AG04450 (cell line): Measurements from ENCODE around the gene CD55. TPM values are rescaled to one million over a fixed set of nuclear protein-coding genes. Genes with fewer than 3 reads are reported as not detected.

ENCODE experiments used
- CTCF ChIA-PET: fragments of 300-600, 350-600 bp; formaldehyde crosslinking; extraction: SDS; loops from one replicate; lab custom pipeline; 2022; ENCODE audit warnings: antibody characterized with exemption, inconsistent platforms; lab: Charles Lee
- POLR2A ChIA-PET: fragments of 350-600 bp; formaldehyde crosslinking; extraction: SDS; loops from one replicate; lab custom pipeline; 2021; ENCODE audit warnings: antibody characterized with exemption, inconsistent platforms; lab: Yijun Ruan, JAX
- DNase-seq: peaks from one replicate; pipeline ENCODE4 v3.0.0-alpha.2; 2011; ENCODE audit warnings: low read depth, low spot score
- H3K27ac ChIP-seq: one replicate; pipeline ENCODE4 v1.5.1; 2012; ENCODE audit warnings: low read depth, low read length, control low read depth
- H3K27me3 ChIP-seq: one replicate; pipeline ENCODE4 v1.6.0; 2012; ENCODE audit warnings: low read length; ENCODE audit not compliant: control insufficient read depth, insufficient read depth
- H3K4me3 ChIP-seq: 2 replicates; pipeline ENCODE4 v1.5.1; 2011; ENCODE audit warnings: mild to moderate bottlenecking, low read depth, low read length, control low read depth
- H3K9me3 ChIP-seq: 2 replicates; pipeline ENCODE4 v1.5.1; 2012; ENCODE audit warnings: low read length; ENCODE audit not compliant: control insufficient read depth, insufficient read depth
- CTCF ChIP-seq: IDR thresholded peaks from 2 replicates; pipeline ENCODE4 v1.5.1; 2011; ENCODE audit warnings: low read depth, low read length, control low read depth, inconsistent platforms
- polyA plus RNA-seq: library from polyadenylated mRNA; depleted of rRNA; stranded (reverse); fragments of >200 nt; gene quantifications from 2 replicates; pipeline ENCODE4 v1.2.3, GENCODE V29; 2011

Gene CD55
- polyA plus RNA-seq, 1 experiment: 88.3 TPM

GRCh38 chr1:207335695-207336363, 14.4 kb downstream of the CD55 start:
- CTCF ChIA-PET: interaction anchor here (0.8 to 1.1 kb wide), 2 partner anchors 77 to 164 kb away, joined by 3 read pairs; no protein-coding TSS in a partner anchor
- no peak for TF ChIP-seq CTCF
- H3K9me3 ChIP-seq: no peaks in the 10 kb centered on the region
- H3K27me3 ChIP-seq: no peaks in the 10 kb centered on the region
- POLR2A ChIA-PET: interaction anchor here (1.1 kb wide), 1 partner anchor 69 kb away, joined by 3 read pairs; no protein-coding TSS in a partner anchor
- no peak overlapping the region for H3K27ac ChIP-seq
- DNase-seq: no peak
- H3K4me3 ChIP-seq: no peak overlapping the region

DNA sequence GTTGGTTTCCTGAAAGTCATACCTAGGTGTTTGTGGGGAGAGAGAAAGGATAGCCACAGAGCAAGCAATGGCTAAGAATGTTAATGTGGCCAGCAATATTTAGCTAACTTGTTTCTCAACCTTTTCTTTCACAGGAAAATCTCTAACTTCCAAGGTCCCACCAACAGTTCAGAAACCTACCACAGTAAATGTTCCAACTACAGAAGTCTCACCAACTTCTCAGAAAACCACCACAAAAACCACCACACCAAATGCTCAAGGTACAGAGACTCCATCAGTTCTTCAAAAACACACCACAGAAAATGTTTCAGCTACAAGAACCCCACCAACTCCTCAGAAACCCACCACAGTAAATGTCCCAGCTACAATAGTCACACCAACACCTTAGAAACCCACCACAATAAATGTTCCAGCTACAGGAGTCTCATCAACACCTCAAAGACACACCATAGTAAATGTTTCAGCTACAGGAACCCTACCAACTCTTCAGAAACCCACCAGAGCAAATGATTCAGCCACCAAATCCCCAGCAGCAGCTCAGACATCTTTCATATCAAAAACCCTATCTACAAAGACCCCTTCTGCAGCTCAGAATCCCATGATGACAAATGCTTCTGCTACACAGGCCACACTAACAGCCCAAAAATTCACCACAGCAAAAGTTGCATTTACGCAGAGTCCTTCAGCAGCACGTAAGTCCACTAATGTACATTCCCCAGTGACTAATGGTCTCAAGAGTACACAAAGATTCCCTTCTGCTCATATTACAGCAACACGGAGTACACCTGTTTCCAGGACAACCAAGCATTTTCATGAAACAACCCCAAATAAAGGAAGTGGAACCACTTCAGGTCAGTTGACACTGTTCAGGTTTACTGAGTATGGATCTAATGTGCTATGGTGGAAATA, 15.3 kb downstream of the CD55 start:
- ChIA-PET POLR2A (no interaction called here), CTCF (interaction anchor here (0.8 to 1.1 kb wide), 2 partner anchors 78 to 163 kb away, joined by 3 read pairs; no protein-coding TSS in a partner anchor)
- Histone ChIP-seq H3K27ac (no peak overlapping the region), H3K4me3 (no peak overlapping the region), H3K27me3 (no peaks in the 10 kb centered on the region), H3K9me3 (no peaks in the 10 kb centered on the region)
- TF ChIP-seq CTCF: no peak
- DNase-seq: peak; percentile 20

- no peak for DNase-seq
- POLR2A ChIA-PET: no interaction called here
- H3K27ac ChIP-seq: no peak overlapping the region
- H3K27me3 ChIP-seq: no peaks in the 10 kb centered on the region
- CTCF ChIA-PET: no interaction called here
- TF ChIP-seq CTCF: no peak
- no peaks in the 10 kb centered on the region for H3K9me3 ChIP-seq
- no peak overlapping the region for H3K4me3 ChIP-seq
These were observed 20.9 kb downstream of the CD55 start for GRCh38 chr1:207342332-207342731.

DNA sequence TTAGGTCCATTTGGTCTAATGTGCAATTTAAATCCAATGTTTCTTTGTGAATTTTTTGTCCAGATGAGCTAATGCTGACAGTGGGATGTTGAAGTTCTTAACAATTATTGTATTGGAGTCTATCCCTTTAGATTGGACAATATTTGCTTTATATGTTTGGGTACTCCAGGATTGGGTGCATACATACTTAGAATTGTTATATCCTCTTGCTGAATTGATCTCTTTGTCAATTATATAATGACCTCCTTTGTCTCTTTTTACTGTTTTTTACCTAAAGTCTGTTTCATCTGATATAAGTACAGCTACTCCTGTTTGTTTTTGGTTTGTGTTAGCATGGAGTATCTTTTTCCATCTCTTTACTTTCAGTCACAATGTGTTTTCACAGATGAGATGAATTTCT, 22.2 kb downstream of the CD55 start:
- ChIA-PET POLR2A (no interaction called here), CTCF (interaction anchor here (1.0 kb wide), 1 partner anchor 156 kb away, joined by 3 read pairs; no protein-coding TSS in a partner anchor)
- no peak overlapping the region for H3K27ac ChIP-seq
- TF ChIP-seq CTCF: no peak
- H3K4me3 ChIP-seq: no peak overlapping the region
- H3K9me3 ChIP-seq: no peaks in the 10 kb centered on the region
- no peak for DNase-seq
- no peaks in the 10 kb centered on the region for H3K27me3 ChIP-seq
